GM21528 (cell line): Measurements from ENCODE around the gene SIK2.

Experiments used
- ATAC-seq: cut with Tn5 transposase; IDR thresholded peaks from one replicate; pipeline ENCODE4 v1.9.1; 2021; ENCODE audit warnings: mild to moderate bottlenecking, moderate library complexity; ENCODE audit not compliant: unreplicated experiment, low FRiP score

The SIK2 gene

GRCh38 chr11:111774955-111775710, 172.9 kb downstream of the SIK2 start:
- ATAC-seq, result no peak

- ATAC-seq, result peak; percentile 95
These were observed 174.3 kb downstream of the SIK2 start for GRCh38 chr11:111776398-111777093.

GRCh38 chr11:111777094-111778046, 175.1 kb downstream of the SIK2 start:
- ATAC-seq, result peak; percentile 61

- ATAC-seq, result no peak
These were observed 175.9 kb downstream of the SIK2 start for GRCh38 chr11:111778047-111778558.

- no peak for ATAC-seq
These were observed 176.9 kb downstream of the SIK2 start for GRCh38 chr11:111779118-111779517.
